Smooth muscle cell (in vitro differentiated cells): ENCODE results near the gene KIAA0753. TPM values are rescaled to one million over a fixed set of nuclear protein-coding genes. Genes with fewer than 3 reads are reported as not detected.
"Not testable (repeated sequence)": the region's sequence is repeated elsewhere in the genome, so short reads cannot be mapped to it uniquely, and the experiment has no call there.

Experiments
- DNase-seq: peaks from one replicate; lab custom pipeline; 2025; ENCODE audit not compliant: unreplicated experiment; lab: John Stamatoyannopoulos, UW
- H2AFZ ChIP-seq: fragments of 200-600 bp; sonication (generic); 2 replicates; pipeline ENCODE4 v1.6.0; 2016; ENCODE audit warnings: antibody characterized with exemption, low read depth, mild to moderate bottlenecking
- H3F3A ChIP-seq: fragments of 200-600 bp; sonication (generic); 2 replicates; pipeline ENCODE4 v1.6.0; 2017; ENCODE audit warnings: antibody characterized with exemption, low read depth
- H3K27ac ChIP-seq: fragments of 200-600 bp; sonication (generic); 2 replicates; pipeline ENCODE4 v1.5.1; 2016; ENCODE audit warnings: low read depth, mild to moderate bottlenecking
- H3K27me3 ChIP-seq: fragments of 200-600 bp; sonication (generic); 2 replicates; pipeline ENCODE4 v1.6.1; 2016; ENCODE audit warnings: low read depth, mild to moderate bottlenecking
- H3K36me3 ChIP-seq: fragments of 200-600 bp; sonication (generic); 2 replicates; pipeline ENCODE4 v1.5.1; 2016; ENCODE audit warnings: low read depth
- H3K4me1 ChIP-seq: fragments of 200-600 bp; sonication (generic); 2 replicates; pipeline ENCODE4 v1.5.1; 2016; ENCODE audit warnings: low read depth
- H3K4me2 ChIP-seq: fragments of 200-600 bp; sonication (generic); 2 replicates; pipeline ENCODE4 v1.6.0; 2016; ENCODE audit warnings: mild to moderate bottlenecking
- H3K4me3 ChIP-seq: fragments of 200-600 bp; sonication (generic); 2 replicates; pipeline ENCODE4 v1.5.1; 2016; ENCODE audit warnings: mild to moderate bottlenecking
- H3K79me2 ChIP-seq: fragments of 200-600 bp; sonication (generic); 2 replicates; pipeline ENCODE4 v1.6.0; 2016; ENCODE audit warnings: low read depth, mild to moderate bottlenecking
- H3K9ac ChIP-seq: fragments of 200-600 bp; sonication (generic); 2 replicates; pipeline ENCODE4 v1.6.0; 2016; ENCODE audit warnings: low read depth
- H3K9me3 ChIP-seq: fragments of 200-600 bp; sonication (generic); replicated peaks from 2 replicates; pipeline ENCODE4 v1.5.1; 2016; ENCODE audit warnings: low read depth
- H4K20me1 ChIP-seq: fragments of 200-600 bp; sonication (generic); 2 replicates; pipeline ENCODE4 v1.6.0; 2016; ENCODE audit warnings: low read depth
- WGBS: methylation state at CpG from one replicate; pipeline ENCODE4 v1.1.7; 2016; ENCODE audit warnings: low lambda C conversion rate; 5-methylcytosine and 5-hydroxymethylcytosine counted together
- polyA plus RNA-seq: library from polyadenylated mRNA; unstranded; fragments of >200 nt; fragmentation: Nextera tagmentation; extraction: Ambion mirVana; gene quantifications from 2 replicates; pipeline ENCODE4 v1.2.1, GENCODE V29; 2016
- total RNA-seq: library from RNA; depleted of rRNA; stranded (reverse); fragments of >200 nt; gene quantifications from 2 replicates; pipeline ENCODE4 v1.2.3, GENCODE V29; 2014
- TF ChIP-seq, protein P1 (sequence below): fragments of 200-600 bp; sonication (generic); IDR thresholded peaks from 2 replicates; pipeline ENCODE4 v1.5.1; 2017; ENCODE audit warnings: borderline replicate concordance, mild to moderate bottlenecking, antibody characterized with exemption; ENCODE audit not compliant: insufficient read depth, poor library complexity, severe bottlenecking

KIAA0753 gene
- total and polyA plus RNA-seq, 2 experiments from 2014 or later, result 4.9 to 15.0 TPM

DNA sequence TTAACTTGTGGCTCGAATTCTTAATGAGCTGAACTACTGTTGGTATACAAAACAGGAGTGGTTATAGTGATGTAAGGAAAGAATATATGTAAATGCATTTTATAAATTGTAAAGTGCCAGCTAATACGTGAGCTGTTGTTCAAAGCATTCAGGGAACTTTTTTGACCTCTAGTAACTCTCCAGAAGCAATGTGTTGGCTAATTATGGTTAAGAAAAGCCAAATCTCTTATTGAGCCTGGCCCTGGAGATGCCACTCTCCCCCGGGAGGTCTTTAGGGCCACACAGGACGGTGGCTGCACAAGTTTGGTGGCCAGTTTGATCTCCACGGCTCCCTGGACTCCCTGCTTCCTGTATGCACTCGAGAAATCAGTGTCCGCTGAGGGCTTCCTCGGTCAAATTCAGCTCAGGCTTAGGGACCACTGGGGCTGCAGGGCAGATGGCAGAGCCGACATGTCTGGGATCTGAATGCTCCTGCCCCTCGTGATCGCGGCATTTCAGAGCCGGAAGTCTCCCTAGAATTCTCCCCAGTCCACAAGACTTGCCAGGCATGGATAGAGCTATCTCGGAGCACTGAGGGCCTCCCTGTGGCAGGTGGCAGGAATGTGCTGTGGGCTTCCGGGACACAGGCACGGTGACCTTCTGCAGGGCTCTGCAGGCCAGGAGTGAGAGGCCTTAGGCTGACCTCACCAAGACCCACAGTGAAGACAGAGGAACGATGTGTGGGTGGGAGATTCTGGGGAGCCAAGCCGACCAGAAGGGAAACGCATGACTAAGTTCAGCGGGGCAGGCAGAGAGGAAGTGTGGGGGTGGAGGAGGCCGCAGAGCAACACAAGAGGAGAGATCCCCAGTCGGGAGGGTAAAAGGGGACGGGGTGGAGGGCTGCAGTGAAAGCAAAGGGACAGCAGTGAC lies 65.6 kb downstream of the KIAA0753 start:
- Histone ChIP-seq H3K36me3 (peaks cover 5% of the 10 kb centered on the region), H3K4me3 (no peak overlapping the region), H4K20me1 (peaks cover 7% of the 10 kb centered on the region), H3K4me1 (peaks cover 17% of the 10 kb centered on the region), H3K27me3 (no peaks in the 10 kb centered on the region), H2AFZ (no peak overlapping the region), H3F3A (no peaks in the 10 kb centered on the region), H3K27ac (peak overlapping the region; percentile 55), H3K9ac (no peak overlapping the region), H3K79me2 (no peaks in the 10 kb centered on the region), H3K4me2 (peak overlapping the region; percentile 68), H3K9me3 (no peaks in the 10 kb centered on the region)
- TF ChIP-seq, protein P1, sequence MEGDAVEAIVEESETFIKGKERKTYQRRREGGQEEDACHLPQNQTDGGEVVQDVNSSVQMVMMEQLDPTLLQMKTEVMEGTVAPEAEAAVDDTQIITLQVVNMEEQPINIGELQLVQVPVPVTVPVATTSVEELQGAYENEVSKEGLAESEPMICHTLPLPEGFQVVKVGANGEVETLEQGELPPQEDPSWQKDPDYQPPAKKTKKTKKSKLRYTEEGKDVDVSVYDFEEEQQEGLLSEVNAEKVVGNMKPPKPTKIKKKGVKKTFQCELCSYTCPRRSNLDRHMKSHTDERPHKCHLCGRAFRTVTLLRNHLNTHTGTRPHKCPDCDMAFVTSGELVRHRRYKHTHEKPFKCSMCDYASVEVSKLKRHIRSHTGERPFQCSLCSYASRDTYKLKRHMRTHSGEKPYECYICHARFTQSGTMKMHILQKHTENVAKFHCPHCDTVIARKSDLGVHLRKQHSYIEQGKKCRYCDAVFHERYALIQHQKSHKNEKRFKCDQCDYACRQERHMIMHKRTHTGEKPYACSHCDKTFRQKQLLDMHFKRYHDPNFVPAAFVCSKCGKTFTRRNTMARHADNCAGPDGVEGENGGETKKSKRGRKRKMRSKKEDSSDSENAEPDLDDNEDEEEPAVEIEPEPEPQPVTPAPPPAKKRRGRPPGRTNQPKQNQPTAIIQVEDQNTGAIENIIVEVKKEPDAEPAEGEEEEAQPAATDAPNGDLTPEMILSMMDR, result no peak
- WGBS, result 58% methylated on average over 23 of the region's 23 CpGs
- DNase-seq, result no peak

- Histone ChIP-seq H3K9ac (no peak overlapping the region), H3K27me3 (no peaks in the 10 kb centered on the region), H3K79me2 (no peaks in the 10 kb centered on the region), H3K27ac (no peak overlapping the region), H3F3A (no peaks in the 10 kb centered on the region), H2AFZ (no peak overlapping the region), H3K4me3 (no peak overlapping the region), H3K4me2 (peak overlapping the region; percentile 68), H3K4me1 (peaks cover 17% of the 10 kb centered on the region), H4K20me1 (peaks cover 7% of the 10 kb centered on the region), H3K9me3 (no peaks in the 10 kb centered on the region), H3K36me3 (peaks cover 5% of the 10 kb centered on the region)
- TF ChIP-seq, protein P1, result no peak
- DNase-seq, result no peak
- WGBS, result 96% methylated on average over 13 of the region's 13 CpGs
Measured at GRCh38 chr17:6573982-6574686, 66.4 kb downstream of the KIAA0753 start.

- H3F3A ChIP-seq, H3K4me2 ChIP-seq, H3K79me2 ChIP-seq, H3K9me3 ChIP-seq, H3K4me3 ChIP-seq, DNase-seq, H3K27me3 ChIP-seq, H3K27ac ChIP-seq, H4K20me1 ChIP-seq, H3K9ac ChIP-seq, H2AFZ ChIP-seq, H3K36me3 ChIP-seq: not testable (repeated sequence)
- peaks cover 18% of the 10 kb centered on the region for H3K4me1 ChIP-seq
- 86% methylated on average over 6 of the region's 6 CpGs for WGBS
Measured at GRCh38 chr17:6573495-6573894, 67.0 kb downstream of the KIAA0753 start.

GRCh38 chr17:6572972-6573370 lies 67.5 kb downstream of the KIAA0753 start:
- peaks cover 2% of the 10 kb centered on the region for H3K36me3 ChIP-seq
- TF ChIP-seq, protein P1, result no peak
- H3K4me2 ChIP-seq, result no peak overlapping the region
- H2AFZ ChIP-seq, result no peak overlapping the region
- H3F3A ChIP-seq, result no peaks in the 10 kb centered on the region
- H3K27ac ChIP-seq, result no peak overlapping the region
- no peak overlapping the region for H3K4me3 ChIP-seq
- no peaks in the 10 kb centered on the region for H3K79me2 ChIP-seq
- peaks cover 7% of the 10 kb centered on the region for H4K20me1 ChIP-seq
- H3K27me3 ChIP-seq, result no peaks in the 10 kb centered on the region
- DNase-seq, result no peak
- 95% methylated on average over 8 of the region's 8 CpGs for whole genome bisulfite sequencing
- H3K4me1 ChIP-seq, result peaks cover 23% of the 10 kb centered on the region
- no peaks in the 10 kb centered on the region for H3K9me3 ChIP-seq
- no peak overlapping the region for H3K9ac ChIP-seq
